ENCODE measurements around the gene SIMC1.

GRCh38 chr5:176320577-176320976, 82.4 kb downstream of the SIMC1 start:
- TF ChIP-seq, protein P1, sequence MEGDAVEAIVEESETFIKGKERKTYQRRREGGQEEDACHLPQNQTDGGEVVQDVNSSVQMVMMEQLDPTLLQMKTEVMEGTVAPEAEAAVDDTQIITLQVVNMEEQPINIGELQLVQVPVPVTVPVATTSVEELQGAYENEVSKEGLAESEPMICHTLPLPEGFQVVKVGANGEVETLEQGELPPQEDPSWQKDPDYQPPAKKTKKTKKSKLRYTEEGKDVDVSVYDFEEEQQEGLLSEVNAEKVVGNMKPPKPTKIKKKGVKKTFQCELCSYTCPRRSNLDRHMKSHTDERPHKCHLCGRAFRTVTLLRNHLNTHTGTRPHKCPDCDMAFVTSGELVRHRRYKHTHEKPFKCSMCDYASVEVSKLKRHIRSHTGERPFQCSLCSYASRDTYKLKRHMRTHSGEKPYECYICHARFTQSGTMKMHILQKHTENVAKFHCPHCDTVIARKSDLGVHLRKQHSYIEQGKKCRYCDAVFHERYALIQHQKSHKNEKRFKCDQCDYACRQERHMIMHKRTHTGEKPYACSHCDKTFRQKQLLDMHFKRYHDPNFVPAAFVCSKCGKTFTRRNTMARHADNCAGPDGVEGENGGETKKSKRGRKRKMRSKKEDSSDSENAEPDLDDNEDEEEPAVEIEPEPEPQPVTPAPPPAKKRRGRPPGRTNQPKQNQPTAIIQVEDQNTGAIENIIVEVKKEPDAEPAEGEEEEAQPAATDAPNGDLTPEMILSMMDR (IDR thresholded peaks at IDR 0.05), result no peak
- TF ChIP-seq POLR2A (IDR thresholded peaks at IDR 0.05) (no peak), POLR2AphosphoS5 (IDR thresholded peaks at IDR 0.05) (no peak)

All from prostate gland (tissue), 2 donors.